ENCODE measurements around the gene CRYBB1.

- TF ChIP-seq CTCF (IDR thresholded peaks at IDR 0.05) (no peak), POLR2A (IDR thresholded peaks at IDR 0.05) (no peak)
Observed at GRCh38 chr22:26561756-26562417, 55.9 kb downstream of the CRYBB1 start.
